ENCODE results near the gene CLEC4D. TPM values are rescaled to one million over a fixed set of nuclear protein-coding genes. Genes with fewer than 3 reads are reported as not detected.
"Not testable (repeated sequence)": the region's sequence is repeated elsewhere in the genome, so short reads cannot be mapped to it uniquely, and the experiment has no call there.

CLEC4D gene
- total RNA-seq, 2 donors from 2014 or later: 0.66 TPM; not detected in 1

DNA sequence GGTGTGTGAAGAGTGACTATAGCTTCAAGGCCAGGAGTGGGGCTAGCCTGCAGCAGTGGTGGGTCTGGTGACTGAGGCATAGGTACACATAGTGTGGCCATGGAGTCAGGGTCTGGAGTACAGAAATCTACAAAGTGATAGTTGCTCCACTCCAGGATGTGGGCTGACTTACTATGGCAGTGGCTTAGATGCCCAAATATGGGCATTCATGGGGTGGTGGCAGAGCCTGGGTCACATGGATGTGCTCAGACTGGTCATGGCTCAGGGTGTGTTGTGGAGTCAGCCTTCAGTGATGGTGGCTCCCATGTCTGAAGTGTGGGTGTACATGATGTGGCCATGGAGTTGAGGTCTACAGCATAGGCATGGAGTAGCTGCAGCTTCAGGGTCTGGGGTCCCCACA is 30.2 kb upstream of the CLEC4D start:
- no peak overlapping the region for H3K9ac ChIP-seq (ENCODE audit: extremely low read depth, low read length, poor library complexity, severe bottlenecking)
- Mint-ChIP-seq H3K9me3 (peaks cover 24% of the 10 kb centered on the region), H3K27me3 (ENCODE audit: insufficient read depth) (no peaks in the 10 kb centered on the region), H3K27ac (no peak overlapping the region), H3K4me1 (peaks cover 19% of the 10 kb centered on the region), H3K36me3 (ENCODE audit: low read depth) (no peaks in the 10 kb centered on the region), H3K4me3 (no peak overlapping the region)
- H3K36me3 ChIP-seq (ENCODE audit: control insufficient read depth, insufficient read depth, low read length): no peaks in the 10 kb centered on the region
- no peak overlapping the region for H3K27ac ChIP-seq (ENCODE audit: low read depth, low read length)
- no peak for DNase-seq
- peaks cover 7% of the 10 kb centered on the region for H3K9me3 ChIP-seq (ENCODE audit: control insufficient read depth, low read length)
- TF ChIP-seq, protein P1, sequence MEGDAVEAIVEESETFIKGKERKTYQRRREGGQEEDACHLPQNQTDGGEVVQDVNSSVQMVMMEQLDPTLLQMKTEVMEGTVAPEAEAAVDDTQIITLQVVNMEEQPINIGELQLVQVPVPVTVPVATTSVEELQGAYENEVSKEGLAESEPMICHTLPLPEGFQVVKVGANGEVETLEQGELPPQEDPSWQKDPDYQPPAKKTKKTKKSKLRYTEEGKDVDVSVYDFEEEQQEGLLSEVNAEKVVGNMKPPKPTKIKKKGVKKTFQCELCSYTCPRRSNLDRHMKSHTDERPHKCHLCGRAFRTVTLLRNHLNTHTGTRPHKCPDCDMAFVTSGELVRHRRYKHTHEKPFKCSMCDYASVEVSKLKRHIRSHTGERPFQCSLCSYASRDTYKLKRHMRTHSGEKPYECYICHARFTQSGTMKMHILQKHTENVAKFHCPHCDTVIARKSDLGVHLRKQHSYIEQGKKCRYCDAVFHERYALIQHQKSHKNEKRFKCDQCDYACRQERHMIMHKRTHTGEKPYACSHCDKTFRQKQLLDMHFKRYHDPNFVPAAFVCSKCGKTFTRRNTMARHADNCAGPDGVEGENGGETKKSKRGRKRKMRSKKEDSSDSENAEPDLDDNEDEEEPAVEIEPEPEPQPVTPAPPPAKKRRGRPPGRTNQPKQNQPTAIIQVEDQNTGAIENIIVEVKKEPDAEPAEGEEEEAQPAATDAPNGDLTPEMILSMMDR (conservative IDR thresholded peaks at IDR 0.05): no peak
- H3K4me3 ChIP-seq (ENCODE audit: low read length): no peak overlapping the region
- no peaks in the 10 kb centered on the region for H3K27me3 ChIP-seq (ENCODE audit: control insufficient read depth, insufficient read depth, low read length, poor library complexity, severe bottlenecking)
- H3K4me1 ChIP-seq (ENCODE audit: control insufficient read depth, insufficient read depth, low read length): no peaks in the 10 kb centered on the region

DNA sequence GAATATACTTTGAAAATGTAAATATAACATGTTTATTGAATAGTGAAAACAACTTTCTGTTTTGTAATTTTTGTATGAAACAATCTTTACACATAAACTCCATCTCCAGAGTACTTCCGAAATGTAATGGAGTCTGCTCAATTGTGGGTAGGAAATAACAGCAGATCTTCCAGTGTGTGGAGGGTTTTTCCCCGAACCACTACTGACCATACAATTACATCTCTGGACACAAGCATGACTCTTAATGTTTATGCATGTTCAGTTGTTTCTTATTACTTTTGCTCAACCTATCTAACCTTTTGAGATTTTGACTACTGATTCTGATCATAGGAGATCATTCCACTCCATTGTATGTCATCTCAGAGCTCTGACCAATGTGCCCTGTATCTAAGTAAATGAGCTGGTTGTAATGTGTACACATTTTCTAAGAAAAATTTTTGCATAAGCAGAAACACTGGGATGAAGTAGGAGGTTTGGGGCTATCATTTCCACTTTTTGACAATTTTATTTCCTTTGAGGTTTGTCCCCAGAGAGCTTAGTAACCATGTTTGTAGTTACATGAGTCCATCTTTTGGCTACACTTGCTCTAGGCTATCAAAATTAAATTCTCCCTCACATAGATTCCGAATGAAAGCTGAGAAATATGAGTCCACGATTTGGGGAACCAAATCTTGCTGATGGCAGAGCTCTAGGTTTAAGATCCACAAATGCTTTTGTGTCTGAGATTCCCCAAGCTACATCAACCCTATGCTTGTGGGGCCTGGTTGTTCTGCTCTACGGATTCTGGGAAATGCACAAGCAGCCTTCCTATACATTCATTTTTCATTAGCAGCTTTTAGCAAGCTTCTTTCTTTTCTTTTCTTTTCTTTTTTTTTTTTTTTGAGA is 21.4 kb upstream of the CLEC4D start:
- TF ChIP-seq, protein P1 (conservative IDR thresholded peaks at IDR 0.05): no peak
- peaks cover 16% of the 10 kb centered on the region for H3K9me3 Mint-ChIP-seq
- Histone ChIP-seq H3K36me3 (ENCODE audit: control insufficient read depth, insufficient read depth, low read length) (no peaks in the 10 kb centered on the region), H3K9ac (ENCODE audit: extremely low read depth, low read length, poor library complexity, severe bottlenecking) (no peak overlapping the region), H3K27ac (ENCODE audit: low read depth, low read length) (no peak overlapping the region), H3K4me3 (ENCODE audit: low read length) (no peak overlapping the region), H3K4me1 (ENCODE audit: control insufficient read depth, insufficient read depth, low read length) (no peaks in the 10 kb centered on the region), H3K27me3 (ENCODE audit: control insufficient read depth, insufficient read depth, low read length, poor library complexity, severe bottlenecking) (no peaks in the 10 kb centered on the region), H3K9me3 (ENCODE audit: control insufficient read depth, low read length) (peaks cover 3% of the 10 kb centered on the region)
- no peak overlapping the region for H3K27ac Mint-ChIP-seq
- H3K4me1 Mint-ChIP-seq: no peaks in the 10 kb centered on the region
- 85 to 100% methylated on average over 2 to 3 of the region's 5 CpGs for WGBS, 2 experiments (ENCODE audit: insufficient coverage in 1 of 2, insufficient read length in 1 of 2)
- no peak overlapping the region for H3K4me3 Mint-ChIP-seq
- H3K36me3 Mint-ChIP-seq (ENCODE audit: low read depth): no peaks in the 10 kb centered on the region
- no peaks in the 10 kb centered on the region for H3K27me3 Mint-ChIP-seq (ENCODE audit: insufficient read depth)
- DNase-seq: no peak

DNA sequence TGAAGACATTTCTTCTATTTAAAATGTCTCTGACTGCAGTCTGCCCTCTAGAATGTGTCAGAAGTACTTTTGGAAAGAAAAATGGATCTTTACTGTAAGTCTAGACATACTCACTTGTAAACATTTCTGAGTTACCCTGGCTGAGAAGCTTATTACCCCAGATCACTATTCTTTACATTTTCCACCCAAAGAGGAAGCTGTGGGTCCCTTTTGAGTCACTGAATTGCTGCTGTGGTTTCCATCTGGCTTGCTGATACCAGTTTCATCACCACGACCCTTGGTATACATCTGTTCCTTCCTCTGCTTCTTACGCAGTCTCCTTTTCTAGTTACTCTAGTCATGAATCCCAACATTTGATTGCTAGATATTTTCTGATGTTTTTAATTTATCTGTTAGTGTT is 20.2 kb upstream of the CLEC4D start:
- Histone ChIP-seq H3K9ac (ENCODE audit: extremely low read depth, low read length, poor library complexity, severe bottlenecking) (no peak overlapping the region), H3K27ac (ENCODE audit: low read depth, low read length) (no peak overlapping the region), H3K36me3 (ENCODE audit: control insufficient read depth, insufficient read depth, low read length) (no peaks in the 10 kb centered on the region), H3K27me3 (ENCODE audit: control insufficient read depth, insufficient read depth, low read length, poor library complexity, severe bottlenecking) (no peaks in the 10 kb centered on the region), H3K4me1 (ENCODE audit: control insufficient read depth, insufficient read depth, low read length) (no peaks in the 10 kb centered on the region), H3K9me3 (ENCODE audit: control insufficient read depth, low read length) (no peaks in the 10 kb centered on the region), H3K4me3 (ENCODE audit: low read length) (no peak overlapping the region)
- no peak overlapping the region for H3K27ac Mint-ChIP-seq
- 100% methylated on average over 1 of the region's 2 CpGs; no CpG with 5 or more reads in 1 of the 2 experiments for WGBS, 2 experiments (ENCODE audit: insufficient coverage in 1 of 2, insufficient read length in 1 of 2)
- H3K4me3 Mint-ChIP-seq: no peak overlapping the region
- no peak for DNase-seq
- H3K36me3 Mint-ChIP-seq (ENCODE audit: low read depth): no peaks in the 10 kb centered on the region
- TF ChIP-seq, protein P1 (conservative IDR thresholded peaks at IDR 0.05): no peak
- no peaks in the 10 kb centered on the region for H3K4me1 Mint-ChIP-seq
- H3K9me3 Mint-ChIP-seq: peaks cover 5% of the 10 kb centered on the region
- H3K27me3 Mint-ChIP-seq (ENCODE audit: insufficient read depth): no peaks in the 10 kb centered on the region

DNA sequence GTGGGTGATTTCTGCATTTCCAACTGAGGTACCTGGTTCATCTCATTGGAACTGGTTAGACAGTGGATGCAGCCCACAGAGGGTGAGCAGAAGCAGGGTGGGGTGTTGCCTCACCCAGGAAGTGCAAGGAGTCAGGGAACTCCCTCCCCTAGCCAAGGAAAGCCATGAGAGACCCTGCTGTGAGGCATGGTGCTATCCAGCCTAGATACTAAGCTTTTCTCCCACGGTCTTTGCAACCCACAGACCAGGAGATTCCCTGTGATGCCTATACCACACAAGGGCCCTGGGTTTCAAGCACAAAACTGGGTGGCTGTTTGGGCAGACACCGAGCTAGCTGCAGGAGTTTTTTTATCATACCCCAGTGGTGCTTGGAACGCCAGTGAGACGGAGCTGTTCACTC is 17.6 kb upstream of the CLEC4D start:
- not testable (repeated sequence) for H3K9me3 Mint-ChIP-seq; H3K4me1 ChIP-seq (ENCODE audit: control insufficient read depth, insufficient read depth, low read length); H3K9me3 ChIP-seq (ENCODE audit: control insufficient read depth, low read length); DNase-seq; H3K4me3 Mint-ChIP-seq; H3K36me3 Mint-ChIP-seq (ENCODE audit: low read depth); H3K27me3 Mint-ChIP-seq (ENCODE audit: insufficient read depth); H3K27ac Mint-ChIP-seq; H3K27ac ChIP-seq (ENCODE audit: low read depth, low read length); H3K27me3 ChIP-seq (ENCODE audit: control insufficient read depth, insufficient read depth, low read length, poor library complexity, severe bottlenecking); H3K36me3 ChIP-seq (ENCODE audit: control insufficient read depth, insufficient read depth, low read length); H3K4me3 ChIP-seq (ENCODE audit: low read length); H3K9ac ChIP-seq (ENCODE audit: extremely low read depth, low read length, poor library complexity, severe bottlenecking); H3K4me1 Mint-ChIP-seq
- 89 to 94% methylated on average over 3 to 4 of the region's 4 CpGs for WGBS, 2 experiments (ENCODE audit: insufficient coverage in 1 of 2, insufficient read length in 1 of 2)

DNA sequence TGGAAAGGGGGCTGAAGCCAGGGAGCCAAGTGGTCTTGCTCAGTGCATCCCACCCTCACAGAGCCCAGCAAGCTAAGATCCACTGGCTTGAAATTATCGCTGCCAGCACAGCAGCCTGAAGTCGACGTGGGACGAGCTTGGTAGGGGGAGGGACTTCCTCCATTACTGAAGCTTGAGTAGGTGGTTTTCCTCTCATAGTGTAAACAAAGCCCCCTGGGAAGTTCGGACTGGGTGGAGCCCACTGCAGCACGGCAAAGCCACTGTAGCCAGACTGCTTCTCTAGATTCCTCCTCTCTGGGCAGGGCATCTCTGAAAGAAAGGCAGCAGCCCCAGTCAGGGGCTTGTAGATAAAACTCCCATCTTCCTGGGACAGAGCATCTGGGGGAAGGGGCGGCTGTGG is 17.2 kb upstream of the CLEC4D start:
- H3K4me1 Mint-ChIP-seq; H3K9ac ChIP-seq (ENCODE audit: extremely low read depth, low read length, poor library complexity, severe bottlenecking); H3K36me3 Mint-ChIP-seq (ENCODE audit: low read depth); H3K27me3 Mint-ChIP-seq (ENCODE audit: insufficient read depth); H3K9me3 ChIP-seq (ENCODE audit: control insufficient read depth, low read length); H3K36me3 ChIP-seq (ENCODE audit: control insufficient read depth, insufficient read depth, low read length); H3K27ac Mint-ChIP-seq; H3K27me3 ChIP-seq (ENCODE audit: control insufficient read depth, insufficient read depth, low read length, poor library complexity, severe bottlenecking); H3K9me3 Mint-ChIP-seq; H3K27ac ChIP-seq (ENCODE audit: low read depth, low read length); H3K4me1 ChIP-seq (ENCODE audit: control insufficient read depth, insufficient read depth, low read length); H3K4me3 Mint-ChIP-seq; H3K4me3 ChIP-seq (ENCODE audit: low read length): not testable (repeated sequence)
- DNase-seq: peak; percentile 52
- 84% methylated on average over 7 of the region's 7 CpGs; no CpG with 5 or more reads in 1 of the 2 experiments for WGBS, 2 experiments (ENCODE audit: insufficient coverage in 1 of 2, insufficient read length in 1 of 2)

Data from endodermal cell (in vitro differentiated cells).